NCI-H1436 treated with DMSO at 0.1 percent for 48 hours (cell line): Measurements from ENCODE around the gene WHRN.

Source experiments
- DNase-seq: peaks from one replicate; lab custom pipeline; 2025; lab: John Stamatoyannopoulos, UW

WHRN gene

DNA sequence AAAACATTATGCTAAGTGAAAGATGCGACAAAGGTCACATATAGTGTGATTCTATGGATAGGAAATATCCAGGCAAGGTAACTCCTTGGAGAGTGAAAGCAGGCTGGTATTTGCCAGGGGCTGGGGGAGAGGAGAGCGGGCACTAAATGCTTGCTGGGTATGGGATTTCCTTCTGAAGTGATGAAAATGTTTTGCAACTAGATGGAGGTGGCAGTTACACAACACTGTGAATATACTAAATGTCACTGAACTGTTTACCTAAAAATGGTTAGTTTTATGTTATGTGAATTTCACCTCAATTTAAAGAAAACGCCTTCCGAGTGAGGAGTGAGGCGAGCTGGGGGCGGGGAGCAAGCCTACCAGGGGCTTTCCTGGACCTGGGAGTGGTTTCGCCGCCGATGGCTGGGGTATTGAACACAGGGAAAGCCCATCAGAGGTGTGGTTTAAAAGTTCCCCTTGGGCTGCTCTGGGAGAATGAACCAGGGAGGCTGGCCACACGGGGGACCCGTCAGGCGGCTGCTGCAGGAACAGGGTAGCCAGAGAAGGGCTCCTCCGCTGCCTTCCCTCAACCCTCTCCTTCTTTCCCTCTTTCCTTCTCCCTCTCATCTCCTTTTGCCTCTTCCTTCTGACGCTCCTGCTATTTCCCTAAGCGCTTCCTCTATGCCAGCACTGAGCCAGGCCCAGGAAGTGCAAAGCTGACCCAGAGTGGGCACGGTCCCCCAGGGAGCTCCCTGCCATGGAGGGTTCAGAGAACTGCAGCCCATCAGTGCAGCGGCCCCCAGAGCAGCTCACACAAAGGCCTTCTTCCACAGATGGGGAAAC lies 122.4 kb downstream of the WHRN start:
- no peak for DNase-seq

GRCh38 chr9:114378883-114379282 lies 126.4 kb downstream of the WHRN start:
- no peak for DNase-seq

DNA sequence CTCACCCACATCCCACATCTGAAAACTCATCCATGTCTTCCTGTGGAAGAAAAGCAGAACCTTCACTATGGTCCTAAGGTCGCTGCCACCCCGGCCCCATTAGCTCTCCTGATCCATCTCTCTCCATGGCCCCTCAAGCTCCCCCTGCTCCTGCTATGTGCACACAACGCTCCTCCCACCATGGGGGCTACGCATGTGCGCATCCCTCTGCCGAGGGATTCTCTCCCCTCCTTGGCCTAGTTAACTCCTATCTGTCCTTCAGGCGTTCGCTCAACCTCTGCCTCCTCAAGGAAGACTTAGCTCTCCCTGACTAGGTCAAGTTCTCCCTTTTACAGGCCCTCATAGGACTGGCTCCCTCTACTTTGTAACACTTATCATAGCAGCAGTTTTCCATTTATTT lies 127.3 kb downstream of the WHRN start:
- DNase-seq: no peak

DNA sequence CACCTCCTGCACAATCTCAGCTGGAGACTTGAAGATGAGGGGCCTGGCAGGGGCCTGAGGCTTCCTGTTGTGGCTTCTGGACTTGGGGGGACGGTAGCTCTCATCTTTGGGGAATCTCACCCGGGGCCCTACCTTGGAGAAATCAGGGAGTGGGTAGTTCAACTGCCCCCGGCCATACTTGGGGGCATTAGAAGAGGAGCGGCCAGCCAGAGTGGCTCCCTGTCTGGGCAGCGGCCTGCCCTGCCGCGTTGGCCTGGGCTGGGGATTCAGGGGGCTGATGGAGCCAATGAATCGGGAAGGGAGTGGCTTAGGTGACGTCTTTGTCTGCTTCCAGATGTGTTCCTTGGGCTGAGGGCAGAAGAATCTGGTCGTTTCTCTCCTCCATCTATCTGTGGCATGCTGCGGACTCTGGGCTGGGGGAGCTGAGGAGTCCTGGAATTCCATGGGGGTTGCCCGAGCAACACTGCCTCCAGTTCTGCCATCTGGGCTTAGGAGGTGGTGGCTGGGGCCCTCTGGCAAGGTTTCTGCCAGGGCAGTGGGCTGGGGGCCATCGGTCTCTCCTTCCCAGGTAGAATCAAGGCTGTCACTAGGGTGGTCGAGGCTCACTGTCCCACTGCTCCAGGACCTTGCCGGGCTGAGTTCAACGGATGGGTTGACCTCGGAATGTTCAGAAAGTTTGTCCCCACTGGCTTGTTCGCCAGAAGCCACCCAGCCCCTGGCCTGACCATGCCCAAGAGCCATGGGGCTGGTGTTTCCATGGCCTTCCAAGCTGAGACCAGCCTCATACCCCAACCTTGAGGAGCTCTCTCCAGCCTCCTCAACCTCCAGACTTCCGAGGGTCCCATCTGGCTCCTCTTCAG lies 128.5 kb downstream of the WHRN start:
- no peak for DNase-seq

GRCh38 chr9:114375386-114376175 lies 129.7 kb downstream of the WHRN start:
- DNase-seq: no peak

DNA sequence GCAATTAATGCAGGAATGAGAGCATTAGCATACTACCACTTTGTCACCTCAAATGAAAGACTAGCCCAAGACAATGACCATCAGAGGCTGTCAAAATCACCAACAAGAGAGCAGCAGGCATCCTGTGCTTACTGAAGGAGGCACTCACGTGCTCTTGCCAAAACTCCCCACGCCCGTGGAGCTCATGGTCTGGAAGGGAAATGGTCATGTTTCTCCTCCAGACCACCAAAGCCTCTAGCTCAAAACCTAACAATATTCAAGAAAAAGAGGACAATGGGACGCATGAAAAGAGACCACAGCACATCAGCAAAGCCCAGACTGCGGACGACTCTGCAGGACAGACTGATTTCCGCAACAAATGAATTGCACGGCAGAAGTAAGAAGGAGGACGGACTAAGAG lies 130.3 kb downstream of the WHRN start:
- no peak for DNase-seq

- no peak for DNase-seq
Measured at GRCh38 chr9:114373960-114374730, 131.1 kb downstream of the WHRN start.

GRCh38 chr9:114372921-114373448 lies 132.3 kb downstream of the WHRN start:
- DNase-seq: no peak

GRCh38 chr9:114371973-114372917 lies 133.0 kb downstream of the WHRN start:
- no peak for DNase-seq

DNA sequence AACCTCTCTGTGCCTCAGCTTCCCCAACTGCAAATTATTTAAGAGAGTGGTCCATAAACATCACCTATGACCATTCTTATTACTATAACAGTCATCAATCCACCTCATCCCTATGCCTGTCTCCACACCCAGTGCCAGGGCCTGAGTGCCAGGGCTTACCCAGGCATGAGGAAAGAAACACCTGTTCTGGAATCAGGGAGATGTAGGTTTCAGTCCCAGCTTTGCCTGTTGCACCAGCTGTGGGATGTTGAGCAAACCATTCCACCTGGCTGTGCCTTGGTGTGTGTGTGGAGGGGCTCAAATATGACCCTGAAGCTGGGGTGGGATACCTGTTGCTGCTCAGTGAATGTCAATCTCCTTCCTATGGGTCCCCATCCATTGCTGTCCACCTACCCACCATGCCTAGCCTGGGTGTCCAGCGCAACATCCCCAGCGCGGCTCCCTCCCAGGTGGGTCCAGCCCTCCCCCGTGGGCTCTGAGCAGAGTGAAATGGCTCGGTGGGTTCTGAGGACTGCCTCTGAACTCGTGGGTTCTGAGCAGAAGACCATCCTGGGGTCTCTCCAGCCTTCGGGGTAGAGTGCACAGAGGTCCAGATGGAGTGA lies 133.8 kb downstream of the WHRN start:
- no peak for DNase-seq

- no peak for DNase-seq
Measured at GRCh38 chr9:114370968-114371320, 134.3 kb downstream of the WHRN start.

DNA sequence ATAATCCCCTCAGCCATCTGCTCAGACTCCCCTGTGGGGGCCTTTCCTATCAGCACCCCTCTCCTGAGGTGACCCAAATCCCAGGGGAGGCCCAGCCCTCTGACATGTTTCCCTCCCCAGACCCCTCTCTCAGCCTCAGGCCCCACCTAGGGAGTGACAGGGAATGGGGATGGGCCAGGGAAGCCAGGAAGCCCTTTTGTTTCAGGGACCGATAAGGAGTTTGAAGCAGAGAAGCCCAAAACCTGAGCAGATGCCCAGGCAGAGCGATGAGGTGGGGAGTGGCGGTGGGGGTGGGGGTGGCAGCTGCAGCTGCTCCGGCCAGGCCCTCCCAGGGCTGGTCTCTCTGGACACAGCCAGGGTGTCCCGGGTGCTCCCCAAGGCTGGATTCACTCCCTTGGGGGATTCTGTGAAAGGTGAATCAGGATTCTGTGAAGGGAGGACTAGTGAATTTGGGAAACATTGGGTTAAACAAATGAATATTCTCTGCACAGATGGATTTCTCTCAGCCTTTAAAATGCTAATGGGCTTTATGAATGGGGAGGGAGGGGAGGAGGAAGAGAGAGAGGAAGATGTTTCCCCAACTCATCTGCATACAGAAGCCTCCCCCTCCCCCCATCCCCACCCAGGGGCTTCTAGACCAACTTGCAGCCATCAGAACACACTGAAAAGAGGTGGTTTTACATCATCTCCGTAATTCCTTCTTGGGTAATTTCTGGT lies 134.9 kb downstream of the WHRN start:
- DNase-seq: no peak

DNA sequence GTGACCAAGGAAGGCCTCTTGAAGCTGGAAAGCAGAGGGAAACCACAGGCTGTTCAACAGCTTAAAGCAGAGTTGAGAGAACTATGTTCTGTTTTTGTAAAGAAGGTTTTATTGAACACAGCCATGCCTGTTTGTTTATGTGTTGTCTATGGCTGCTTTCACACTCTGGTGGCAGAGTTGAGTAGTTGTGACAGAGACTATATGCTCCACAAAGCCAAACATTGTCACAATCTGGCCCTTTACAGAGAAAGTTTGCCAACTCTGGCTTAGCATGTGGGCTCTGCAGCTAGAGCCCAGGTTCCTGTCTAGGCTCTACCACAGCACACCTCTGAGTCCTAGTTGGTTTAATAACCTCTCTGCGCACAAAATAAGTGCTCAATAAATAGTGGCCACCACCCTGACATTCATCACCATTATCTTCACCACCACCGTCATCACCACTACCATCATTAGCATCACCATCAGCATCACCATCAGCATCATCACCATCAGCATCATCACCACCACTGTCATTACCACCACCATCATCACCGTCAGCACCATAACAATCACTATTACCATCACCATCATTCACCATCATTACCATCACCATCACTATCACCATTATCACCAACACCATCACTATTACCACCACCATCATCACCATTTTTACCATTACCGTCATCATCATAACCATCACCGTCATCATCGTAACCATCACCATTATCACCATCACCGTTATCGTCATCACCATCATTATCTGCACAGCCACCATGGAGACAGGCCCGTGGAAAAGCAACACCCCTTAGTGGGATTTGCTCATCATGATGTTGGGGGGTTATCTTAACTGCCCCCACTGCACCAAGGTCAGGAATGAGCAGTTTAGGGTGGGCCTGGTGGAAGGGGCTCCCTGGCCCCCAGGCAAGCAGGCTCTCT lies 135.8 kb downstream of the WHRN start:
- DNase-seq: no peak

DNA sequence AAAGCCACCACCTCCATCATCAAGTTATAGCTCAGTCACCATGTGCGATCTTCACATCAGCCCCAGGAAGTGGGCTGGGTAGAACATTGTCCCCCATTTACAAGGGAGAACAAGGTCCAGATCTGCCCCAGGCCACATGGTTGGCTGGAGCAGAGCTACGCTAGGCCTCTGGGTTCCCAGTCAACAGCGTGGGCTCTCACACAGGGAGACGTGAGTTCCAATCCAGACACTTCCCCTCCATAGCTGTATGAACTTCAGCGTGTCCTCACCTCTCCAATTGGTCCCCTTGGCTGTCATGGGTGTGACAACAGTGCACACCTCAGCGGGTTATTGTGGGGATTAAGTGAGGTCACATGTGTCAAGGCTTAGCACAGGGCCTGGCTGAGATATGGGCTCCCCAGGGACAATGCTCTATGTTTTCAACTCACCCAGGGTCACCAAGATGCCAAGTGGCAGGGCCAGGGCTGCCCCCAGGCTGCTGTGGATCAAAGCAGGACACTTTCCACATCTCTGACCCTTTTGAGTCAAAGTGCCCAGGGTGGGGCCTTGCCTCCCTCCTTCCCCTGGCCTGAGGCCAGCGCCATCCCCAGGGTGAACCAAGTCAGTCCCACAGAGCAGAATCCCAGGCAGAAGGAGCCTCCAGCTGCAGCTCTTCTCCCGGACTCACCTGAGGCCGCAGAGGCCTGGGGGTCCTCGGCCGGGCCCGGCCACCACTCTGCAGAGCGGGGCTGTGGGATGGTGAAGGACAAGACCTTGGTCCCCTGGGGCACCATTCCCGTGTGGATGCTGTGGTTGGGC lies 137.3 kb downstream of the WHRN start:
- no peak for DNase-seq

DNA sequence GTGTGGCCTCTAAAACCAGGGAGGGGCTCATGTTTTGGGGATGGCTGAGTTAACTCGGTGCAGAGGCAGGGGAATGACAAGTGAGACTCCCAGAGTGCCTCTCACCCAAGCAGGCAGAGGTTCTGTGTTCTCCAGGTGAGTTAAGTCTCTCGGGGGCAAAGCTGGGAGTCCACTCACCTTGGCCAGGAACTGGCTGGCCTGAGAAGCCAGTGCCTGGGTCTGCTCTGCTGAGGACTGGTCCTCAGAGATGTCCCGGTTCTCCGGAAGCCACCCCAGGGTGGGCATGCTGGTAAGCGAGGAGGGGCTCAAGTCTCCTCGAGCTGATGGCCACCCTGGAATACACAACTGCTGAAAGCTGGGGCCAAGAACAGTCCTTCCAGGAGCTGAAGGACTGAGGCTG lies 137.9 kb downstream of the WHRN start:
- no peak for DNase-seq

- DNase-seq: no peak
Measured at GRCh38 chr9:114366334-114367128, 138.7 kb downstream of the WHRN start.
